Ishikawa (cell line): ENCODE measurements around the gene HSFX4.

Source experiments
- CEBPB ChIP-seq: IDR thresholded peaks from 2 replicates; pipeline ENCODE4 v1.6.1; 2012
- CREB1 ChIP-seq: IDR thresholded peaks from 2 replicates; pipeline ENCODE4 v1.6.1; 2012; ENCODE audit warnings: low read depth
- EGR1 ChIP-seq: IDR thresholded peaks from 2 replicates; pipeline ENCODE4 v1.6.1; 2012
- EP300 ChIP-seq: IDR thresholded peaks from 2 replicates; pipeline ENCODE4 v1.6.1; 2012; ENCODE audit warnings: borderline replicate concordance
- FOXM1 ChIP-seq: IDR thresholded peaks from 2 replicates; pipeline ENCODE4 v1.6.1; 2012; ENCODE audit warnings: low read depth, borderline replicate concordance
- RAD21 ChIP-seq: IDR thresholded peaks from 2 replicates; pipeline ENCODE4 v1.6.1; 2012; ENCODE audit warnings: low read depth
- TAF1 ChIP-seq: IDR thresholded peaks from 2 replicates; pipeline ENCODE4 v1.6.1; 2012; ENCODE audit warnings: low read depth, mild to moderate bottlenecking
- TCF12 ChIP-seq: IDR thresholded peaks from 2 replicates; pipeline ENCODE4 v1.6.1; 2012; ENCODE audit warnings: low read depth
- TEAD4 ChIP-seq: IDR thresholded peaks from 2 replicates; pipeline ENCODE4 v1.6.1; 2012
- YY1 ChIP-seq: IDR thresholded peaks from 2 replicates; pipeline ENCODE4 v1.6.1; 2012; ENCODE audit warnings: low read depth
- ZBTB7A ChIP-seq: IDR thresholded peaks from 2 replicates; pipeline ENCODE4 v1.6.1; 2012; ENCODE audit warnings: low read depth
- TF ChIP-seq, protein P1 (sequence below): IDR thresholded peaks from 2 replicates; pipeline ENCODE4 v1.6.1; 2012; ENCODE audit warnings: low read depth, mild to moderate bottlenecking
- TF ChIP-seq, protein P2 (sequence below): IDR thresholded peaks from 2 replicates; pipeline ENCODE4 v1.6.1; 2012

Gene HSFX4

GRCh38 chrX:149949743-149950436, 20.5 kb downstream of the HSFX4 start:
- TF ChIP-seq, protein P1, sequence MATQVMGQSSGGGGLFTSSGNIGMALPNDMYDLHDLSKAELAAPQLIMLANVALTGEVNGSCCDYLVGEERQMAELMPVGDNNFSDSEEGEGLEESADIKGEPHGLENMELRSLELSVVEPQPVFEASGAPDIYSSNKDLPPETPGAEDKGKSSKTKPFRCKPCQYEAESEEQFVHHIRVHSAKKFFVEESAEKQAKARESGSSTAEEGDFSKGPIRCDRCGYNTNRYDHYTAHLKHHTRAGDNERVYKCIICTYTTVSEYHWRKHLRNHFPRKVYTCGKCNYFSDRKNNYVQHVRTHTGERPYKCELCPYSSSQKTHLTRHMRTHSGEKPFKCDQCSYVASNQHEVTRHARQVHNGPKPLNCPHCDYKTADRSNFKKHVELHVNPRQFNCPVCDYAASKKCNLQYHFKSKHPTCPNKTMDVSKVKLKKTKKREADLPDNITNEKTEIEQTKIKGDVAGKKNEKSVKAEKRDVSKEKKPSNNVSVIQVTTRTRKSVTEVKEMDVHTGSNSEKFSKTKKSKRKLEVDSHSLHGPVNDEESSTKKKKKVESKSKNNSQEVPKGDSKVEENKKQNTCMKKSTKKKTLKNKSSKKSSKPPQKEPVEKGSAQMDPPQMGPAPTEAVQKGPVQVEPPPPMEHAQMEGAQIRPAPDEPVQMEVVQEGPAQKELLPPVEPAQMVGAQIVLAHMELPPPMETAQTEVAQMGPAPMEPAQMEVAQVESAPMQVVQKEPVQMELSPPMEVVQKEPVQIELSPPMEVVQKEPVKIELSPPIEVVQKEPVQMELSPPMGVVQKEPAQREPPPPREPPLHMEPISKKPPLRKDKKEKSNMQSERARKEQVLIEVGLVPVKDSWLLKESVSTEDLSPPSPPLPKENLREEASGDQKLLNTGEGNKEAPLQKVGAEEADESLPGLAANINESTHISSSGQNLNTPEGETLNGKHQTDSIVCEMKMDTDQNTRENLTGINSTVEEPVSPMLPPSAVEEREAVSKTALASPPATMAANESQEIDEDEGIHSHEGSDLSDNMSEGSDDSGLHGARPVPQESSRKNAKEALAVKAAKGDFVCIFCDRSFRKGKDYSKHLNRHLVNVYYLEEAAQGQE, result no peak
- TF ChIP-seq ZBTB7A (no peak), CEBPB (no peak)
- TF ChIP-seq, protein P2, sequence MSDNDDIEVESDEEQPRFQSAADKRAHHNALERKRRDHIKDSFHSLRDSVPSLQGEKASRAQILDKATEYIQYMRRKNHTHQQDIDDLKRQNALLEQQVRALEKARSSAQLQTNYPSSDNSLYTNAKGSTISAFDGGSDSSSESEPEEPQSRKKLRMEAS, result no peak

- TF ChIP-seq RAD21, result peak; percentile 33; the same call in 1 of the 2 replicates
- TF ChIP-seq YY1, result no peak
Measured at GRCh38 chrX:149950681-149951080, 21.3 kb downstream of the HSFX4 start.

GRCh38 chrX:149961572-149961971, 32.2 kb downstream of the HSFX4 start:
- TF ChIP-seq TEAD4 (no peak), EGR1 (no peak), CEBPB (no peak), CREB1 (no peak), FOXM1 (no peak)
- TF ChIP-seq, protein P2, result no peak

- TF ChIP-seq TAF1 (no peak), RAD21 (no peak), EP300 (no peak)
- TF ChIP-seq, protein P1, result no peak
Measured at GRCh38 chrX:149962010-149962409, 32.6 kb downstream of the HSFX4 start.

- TF ChIP-seq EGR1, result no peak
- peak; percentile 73 for TF ChIP-seq RAD21
- no peak for TF ChIP-seq TAF1
- no peak for TF ChIP-seq YY1
- TF ChIP-seq CREB1, result no peak
- TF ChIP-seq, protein P2, result 0 out of 2 replicates have a peak, but pooled peaks have one; percentile 15
- no peak for TF ChIP-seq CEBPB
Measured at GRCh38 chrX:149962859-149963757, 33.7 kb downstream of the HSFX4 start.

DNA sequence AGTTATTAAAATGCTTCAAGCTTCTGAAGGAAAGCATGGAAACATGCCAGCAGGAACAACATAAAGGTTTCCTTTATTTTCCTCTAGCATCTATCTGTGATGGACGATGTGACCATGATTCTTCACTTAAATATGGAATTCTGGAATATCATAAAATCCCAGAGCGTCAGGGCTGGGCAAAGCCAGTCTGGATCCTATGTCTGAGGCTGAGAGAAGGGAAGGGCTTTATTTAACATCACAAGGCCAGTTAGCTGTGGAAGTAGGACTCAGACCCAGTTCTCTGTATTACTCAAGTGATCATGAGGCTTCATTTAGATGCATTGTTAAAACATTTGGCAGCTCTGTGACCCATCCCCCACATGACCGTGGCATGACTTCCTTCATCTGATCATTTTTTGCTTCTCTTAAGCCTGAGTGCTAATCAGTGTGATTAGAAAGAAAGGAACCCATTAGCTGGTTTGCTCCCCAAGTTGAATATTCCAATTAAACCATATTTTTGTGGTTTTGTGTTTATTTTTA, 49.8 kb downstream of the HSFX4 start:
- TF ChIP-seq TCF12, result no peak
- no peak for TF ChIP-seq RAD21
- TF ChIP-seq CEBPB, result no peak
- no peak for TF ChIP-seq FOXM1
- TF ChIP-seq TEAD4, result no peak
- TF ChIP-seq, protein P1, result no peak
- TF ChIP-seq EGR1, result no peak
